Osteoblast (primary cell): Measurements from ENCODE around the gene TTC9B. TPM values are rescaled to one million over a fixed set of nuclear protein-coding genes. Genes with fewer than 3 reads are reported as not detected.

Experiments used
- DNase-seq: peaks from one replicate; pipeline ENCODE4 v3.0.0; 2011; ENCODE audit warnings: low spot score, mixed read lengths; ENCODE audit not compliant: insufficient read length; ENCODE audit errors: missing footprints
- H2AFZ ChIP-seq: 2 replicates; pipeline ENCODE4 v1.6.0; 2011; ENCODE audit warnings: mild to moderate bottlenecking, low read length
- H3K27ac ChIP-seq: 2 replicates; pipeline ENCODE4 v1.5.1; 2011; ENCODE audit warnings: mild to moderate bottlenecking, low read depth, low read length, moderate library complexity
- H3K27me3 ChIP-seq: 2 replicates; pipeline ENCODE4 v1.6.0; 2012; ENCODE audit warnings: mild to moderate bottlenecking, control low read depth, inconsistent platforms, low read length, moderate library complexity; ENCODE audit not compliant: insufficient read depth
- H3K36me3 ChIP-seq: 2 replicates; pipeline ENCODE4 v1.5.1; 2011; ENCODE audit warnings: mild to moderate bottlenecking, low read length, control low read depth, moderate library complexity; ENCODE audit not compliant: insufficient read depth
- H3K4me1 ChIP-seq: 2 replicates; pipeline ENCODE4 v1.5.1; 2011; ENCODE audit warnings: mild to moderate bottlenecking, low read length, control low read depth, moderate library complexity; ENCODE audit not compliant: insufficient read depth
- H3K4me2 ChIP-seq: 2 replicates; pipeline ENCODE4 v1.6.0; 2011; ENCODE audit warnings: mild to moderate bottlenecking, low read length; ENCODE audit not compliant: insufficient read depth
- H3K4me3 ChIP-seq: fragments of 200-600 bp; sonication (generic); 3 replicates; pipeline ENCODE4 v1.5.1; 2012; ENCODE audit warnings: mild to moderate bottlenecking, low read length, inconsistent platforms; ENCODE audit not compliant: insufficient read depth
- H3K79me2 ChIP-seq: 2 replicates; pipeline ENCODE4 v1.6.0; 2012; ENCODE audit warnings: mild to moderate bottlenecking, low read length, control low read depth, inconsistent platforms; ENCODE audit not compliant: insufficient read depth
- H3K9me3 ChIP-seq: 2 replicates; pipeline ENCODE4 v1.5.1; 2011; ENCODE audit warnings: low read depth, low read length, control low read depth
- H4K20me1 ChIP-seq: 2 replicates; pipeline ENCODE4 v1.6.0; 2012; ENCODE audit warnings: mild to moderate bottlenecking, low read length, control low read depth; ENCODE audit not compliant: insufficient read depth
- CTCF ChIP-seq: IDR thresholded peaks from 2 replicates; pipeline ENCODE4 v1.5.1; 2011; ENCODE audit warnings: mild to moderate bottlenecking, low read depth, low read length, moderate library complexity; ENCODE audit errors: extremely low read depth
- total RNA-seq: library from RNA; depleted of rRNA; stranded (reverse); fragments of >200 nt; gene quantifications from 2 replicates; pipeline ENCODE4 v1.2.3, GENCODE V29; 2012

TTC9B gene
- total RNA-seq, 1 donor: not detected

GRCh38 chr19:40229926-40230417, 11.8 kb upstream of the TTC9B start:
- Histone ChIP-seq H3K4me1 (peaks cover 20% of the 10 kb centered on the region), H3K36me3 (no peaks in the 10 kb centered on the region), H3K9me3 (no peaks in the 10 kb centered on the region), H3K79me2 (no peaks in the 10 kb centered on the region), H4K20me1 (peaks cover 2% of the 10 kb centered on the region), H2AFZ (no peak overlapping the region), H3K27ac (peak overlapping the region; percentile 23), H3K4me2 (peak overlapping the region; percentile 26), H3K27me3 (peaks cover 3% of the 10 kb centered on the region), H3K4me3 (no peak overlapping the region)
- TF ChIP-seq CTCF: no peak
- no peak for DNase-seq

- H3K4me1 ChIP-seq: peaks cover 20% of the 10 kb centered on the region
- H3K4me3 ChIP-seq: no peak overlapping the region
- H3K9me3 ChIP-seq: no peaks in the 10 kb centered on the region
- peaks cover 3% of the 10 kb centered on the region for H3K27me3 ChIP-seq
- H2AFZ ChIP-seq: no peak overlapping the region
- no peak overlapping the region for H3K27ac ChIP-seq
- peaks cover 2% of the 10 kb centered on the region for H4K20me1 ChIP-seq
- H3K4me2 ChIP-seq: peak overlapping the region; percentile 26
- no peak for DNase-seq
- no peak for TF ChIP-seq CTCF
- H3K79me2 ChIP-seq: no peaks in the 10 kb centered on the region
- no peaks in the 10 kb centered on the region for H3K36me3 ChIP-seq
These were observed 11.3 kb upstream of the TTC9B start for GRCh38 chr19:40229484-40229883.

GRCh38 chr19:40228863-40229262, 10.7 kb upstream of the TTC9B start:
- no peak for TF ChIP-seq CTCF
- Histone ChIP-seq H3K36me3 (no peaks in the 10 kb centered on the region), H3K9me3 (no peaks in the 10 kb centered on the region), H3K4me3 (no peak overlapping the region), H3K27me3 (peaks cover 3% of the 10 kb centered on the region), H3K4me1 (peaks cover 20% of the 10 kb centered on the region), H2AFZ (no peak overlapping the region), H3K27ac (no peak overlapping the region), H3K79me2 (no peaks in the 10 kb centered on the region), H4K20me1 (peaks cover 2% of the 10 kb centered on the region), H3K4me2 (peak overlapping the region; percentile 26)
- no peak for DNase-seq

- Histone ChIP-seq H2AFZ (no peak overlapping the region), H3K9me3 (no peaks in the 10 kb centered on the region), H3K27ac (no peak overlapping the region), H3K4me1 (peaks cover 20% of the 10 kb centered on the region), H4K20me1 (peaks cover 2% of the 10 kb centered on the region), H3K27me3 (peaks cover 3% of the 10 kb centered on the region), H3K36me3 (no peaks in the 10 kb centered on the region), H3K4me2 (no peak overlapping the region), H3K4me3 (no peak overlapping the region), H3K79me2 (no peaks in the 10 kb centered on the region)
- TF ChIP-seq CTCF: no peak
- DNase-seq: no peak
These were observed 10.2 kb upstream of the TTC9B start for GRCh38 chr19:40228346-40228745.
